HEK293T (cell line): ENCODE measurements around the gene TRPM8.

Experiments used
- ELF4 ChIP-seq: fragments of 450-650 bp; IDR thresholded peaks from 2 replicates; pipeline ENCODE4 v1.6.1; 2017; ENCODE audit warnings: antibody characterized with exemption
- SUZ12 ChIP-seq: fragments of 450-650 bp; IDR thresholded peaks from 2 replicates; pipeline ENCODE4 v1.6.1; 2016; ENCODE audit warnings: mild to moderate bottlenecking

GRCh38 chr2:234025891-234026401, 108.8 kb downstream of the TRPM8 start:
- TF ChIP-seq ELF4, result no peak
- no peak for TF ChIP-seq SUZ12
